Measurements from ENCODE around the gene PALM3.

The PALM3 gene

GRCh38 chr19:14059652-14060155, 2.2 kb downstream of the PALM3 start:
- Histone ChIP-seq H3K27me3 (ENCODE audit: control insufficient read depth in 2 of 2, insufficient read depth in 2 of 2, low read length in 2 of 2) (peaks cover 3 to 4% of the 10 kb centered on the region in 2 donors), H3K27ac (ENCODE audit: low read depth in 2 of 2, low read length in 2 of 2) (no peak overlapping the region), H3K36me3 (ENCODE audit: control insufficient read depth in 2 of 2, insufficient read depth in 2 of 2, low read length in 2 of 2) (no peaks in the 10 kb centered on the region), H3K4me1 (ENCODE audit: control insufficient read depth in 2 of 2, insufficient read depth in 2 of 2, low read length in 2 of 2) (peaks cover 3 to 4% of the 10 kb centered on the region in 2 donors), H3K9me3 (ENCODE audit: control insufficient read depth in 2 of 2, low read length in 2 of 2) (no peaks in the 10 kb centered on the region), H3K9ac (ENCODE audit: low read depth in 1 of 2, low read length in 2 of 2) (no peak overlapping the region), H3K4me3 (ENCODE audit: low read length in 2 of 2) (no peak overlapping the region)

- Histone ChIP-seq H3K4me3 (ENCODE audit: low read length in 2 of 2) (no peak overlapping the region), H3K4me1 (ENCODE audit: control insufficient read depth in 2 of 2, insufficient read depth in 2 of 2, low read length in 2 of 2) (peaks cover 3 to 4% of the 10 kb centered on the region in 2 donors), H3K27me3 (ENCODE audit: control insufficient read depth in 2 of 2, insufficient read depth in 2 of 2, low read length in 2 of 2) (peaks cover 3 to 4% of the 10 kb centered on the region in 2 donors), H3K9ac (ENCODE audit: low read depth in 1 of 2, low read length in 2 of 2) (no peak overlapping the region), H3K27ac (ENCODE audit: low read depth in 2 of 2, low read length in 2 of 2) (no peak overlapping the region), H3K9me3 (ENCODE audit: control insufficient read depth in 2 of 2, low read length in 2 of 2) (no peaks in the 10 kb centered on the region), H3K36me3 (ENCODE audit: control insufficient read depth in 2 of 2, insufficient read depth in 2 of 2, low read length in 2 of 2) (no peaks in the 10 kb centered on the region)
Measured at GRCh38 chr19:14059093-14059480, 2.8 kb downstream of the PALM3 start.

- Histone ChIP-seq H3K4me3 (ENCODE audit: low read length in 2 of 2) (no peak overlapping the region), H3K9ac (ENCODE audit: low read depth in 1 of 2, low read length in 2 of 2) (no peak overlapping the region), H3K27me3 (ENCODE audit: control insufficient read depth in 2 of 2, insufficient read depth in 2 of 2, low read length in 2 of 2) (peaks cover 3 to 4% of the 10 kb centered on the region in 2 donors)
Measured at GRCh38 chr19:14058182-14059092, 3.4 kb downstream of the PALM3 start.

GRCh38 chr19:14056741-14057356, 5.0 kb downstream of the PALM3 start:
- no peak overlapping the region for H3K27ac ChIP-seq (ENCODE audit: low read depth in 2 of 2, low read length in 2 of 2)
- no peaks in the 10 kb centered on the region for H3K9me3 ChIP-seq (ENCODE audit: control insufficient read depth in 2 of 2, low read length in 2 of 2)
- H3K9ac ChIP-seq (ENCODE audit: low read depth in 1 of 2, low read length in 2 of 2), result no peak overlapping the region
- peaks cover 3 to 4% of the 10 kb centered on the region in 2 donors for H3K27me3 ChIP-seq (ENCODE audit: control insufficient read depth in 2 of 2, insufficient read depth in 2 of 2, low read length in 2 of 2)
- H3K4me3 ChIP-seq (ENCODE audit: low read length in 2 of 2), result no peak overlapping the region
- peaks cover 3 to 4% of the 10 kb centered on the region in 2 donors for H3K4me1 ChIP-seq (ENCODE audit: control insufficient read depth in 2 of 2, insufficient read depth in 2 of 2, low read length in 2 of 2)
- no peaks in the 10 kb centered on the region for H3K36me3 ChIP-seq (ENCODE audit: control insufficient read depth in 2 of 2, insufficient read depth in 2 of 2, low read length in 2 of 2)

More at GRCh38 chr19:14058182-14059092, 3.4 kb downstream of the PALM3 start:
- H3K9me3 ChIP-seq (ENCODE audit: control insufficient read depth in 2 of 2, low read length in 2 of 2), result no peaks in the 10 kb centered on the region
- H3K36me3 ChIP-seq (ENCODE audit: control insufficient read depth in 2 of 2, insufficient read depth in 2 of 2, low read length in 2 of 2), result no peaks in the 10 kb centered on the region
- H3K27ac ChIP-seq (ENCODE audit: low read depth in 2 of 2, low read length in 2 of 2), result no peak overlapping the region
- H3K4me1 ChIP-seq (ENCODE audit: control insufficient read depth in 2 of 2, insufficient read depth in 2 of 2, low read length in 2 of 2), result peaks cover 3 to 4% of the 10 kb centered on the region in 2 donors

- H3K9ac ChIP-seq (ENCODE audit: low read depth in 1 of 2, low read length in 2 of 2), result no peak overlapping the region
- H3K9me3 ChIP-seq (ENCODE audit: control insufficient read depth in 2 of 2, low read length in 2 of 2), result no peaks in the 10 kb centered on the region
- peaks cover 0 to 4% of the 10 kb centered on the region in 2 donors for H3K4me1 ChIP-seq (ENCODE audit: control insufficient read depth in 2 of 2, insufficient read depth in 2 of 2, low read length in 2 of 2)
- H3K27ac ChIP-seq (ENCODE audit: low read depth in 2 of 2, low read length in 2 of 2), result no peak overlapping the region
- no peaks in the 10 kb centered on the region for H3K36me3 ChIP-seq (ENCODE audit: control insufficient read depth in 2 of 2, insufficient read depth in 2 of 2, low read length in 2 of 2)
- peaks cover 3 to 4% of the 10 kb centered on the region in 2 donors for H3K27me3 ChIP-seq (ENCODE audit: control insufficient read depth in 2 of 2, insufficient read depth in 2 of 2, low read length in 2 of 2)
- H3K4me3 ChIP-seq (ENCODE audit: low read length in 2 of 2), result no peak overlapping the region
Measured at GRCh38 chr19:14056069-14056666, 5.7 kb downstream of the PALM3 start.

GRCh38 chr19:14055396-14055795, 6.5 kb downstream of the PALM3 start:
- H3K9ac ChIP-seq (ENCODE audit: low read depth in 1 of 2, low read length in 2 of 2), result no peak overlapping the region
- H3K9me3 ChIP-seq (ENCODE audit: control insufficient read depth in 2 of 2, low read length in 2 of 2), result no peaks in the 10 kb centered on the region
- H3K4me3 ChIP-seq (ENCODE audit: low read length in 2 of 2), result no peak overlapping the region
- peaks cover 0 to 2% of the 10 kb centered on the region in 2 donors for H3K36me3 ChIP-seq (ENCODE audit: control insufficient read depth in 2 of 2, insufficient read depth in 2 of 2, low read length in 2 of 2)
- peaks cover 0 to 4% of the 10 kb centered on the region in 2 donors for H3K4me1 ChIP-seq (ENCODE audit: control insufficient read depth in 2 of 2, insufficient read depth in 2 of 2, low read length in 2 of 2)
- H3K27me3 ChIP-seq (ENCODE audit: control insufficient read depth in 2 of 2, insufficient read depth in 2 of 2, low read length in 2 of 2), result peaks cover 3 to 4% of the 10 kb centered on the region in 2 donors
- H3K27ac ChIP-seq (ENCODE audit: low read depth in 2 of 2, low read length in 2 of 2), result no peak overlapping the region

GRCh38 chr19:14054721-14055120, 7.2 kb downstream of the PALM3 start:
- H3K9me3 ChIP-seq (ENCODE audit: control insufficient read depth in 2 of 2, low read length in 2 of 2), result no peaks in the 10 kb centered on the region
- no peak overlapping the region for H3K27ac ChIP-seq (ENCODE audit: low read depth in 2 of 2, low read length in 2 of 2)
- peaks cover 3 to 4% of the 10 kb centered on the region in 2 donors for H3K27me3 ChIP-seq (ENCODE audit: control insufficient read depth in 2 of 2, insufficient read depth in 2 of 2, low read length in 2 of 2)
- no peak overlapping the region for H3K4me3 ChIP-seq (ENCODE audit: low read length in 2 of 2)
- H3K9ac ChIP-seq (ENCODE audit: low read depth in 1 of 2, low read length in 2 of 2), result no peak overlapping the region
- peaks cover 0 to 4% of the 10 kb centered on the region in 2 donors for H3K4me1 ChIP-seq (ENCODE audit: control insufficient read depth in 2 of 2, insufficient read depth in 2 of 2, low read length in 2 of 2)
- H3K36me3 ChIP-seq (ENCODE audit: control insufficient read depth in 2 of 2, insufficient read depth in 2 of 2, low read length in 2 of 2), result peaks cover 0 to 2% of the 10 kb centered on the region in 2 donors

- Histone ChIP-seq H3K27ac (ENCODE audit: low read depth in 2 of 2, low read length in 2 of 2) (no peak overlapping the region), H3K27me3 (ENCODE audit: control insufficient read depth in 2 of 2, insufficient read depth in 2 of 2, low read length in 2 of 2) (peaks cover 3 to 4% of the 10 kb centered on the region in 2 donors), H3K4me3 (ENCODE audit: low read length in 2 of 2) (no peak overlapping the region), H3K4me1 (ENCODE audit: control insufficient read depth in 2 of 2, insufficient read depth in 2 of 2, low read length in 2 of 2) (peaks cover 0 to 4% of the 10 kb centered on the region in 2 donors), H3K9ac (ENCODE audit: low read depth in 1 of 2, low read length in 2 of 2) (no peak overlapping the region), H3K9me3 (ENCODE audit: control insufficient read depth in 2 of 2, low read length in 2 of 2) (no peaks in the 10 kb centered on the region), H3K36me3 (ENCODE audit: control insufficient read depth in 2 of 2, insufficient read depth in 2 of 2, low read length in 2 of 2) (peaks cover 0 to 2% of the 10 kb centered on the region in 2 donors)
Measured at GRCh38 chr19:14054099-14054498, 7.8 kb downstream of the PALM3 start.

- H3K9ac ChIP-seq (ENCODE audit: low read depth in 1 of 2, low read length in 2 of 2), result no peak overlapping the region
- H3K4me3 ChIP-seq (ENCODE audit: low read length in 2 of 2), result no peak overlapping the region
- H3K27me3 ChIP-seq (ENCODE audit: control insufficient read depth in 2 of 2, insufficient read depth in 2 of 2, low read length in 2 of 2), result peaks cover 1 to 3% of the 10 kb centered on the region in 2 donors
- no peak overlapping the region for H3K27ac ChIP-seq (ENCODE audit: low read depth in 2 of 2, low read length in 2 of 2)
- peaks cover 0 to 2% of the 10 kb centered on the region in 2 donors for H3K36me3 ChIP-seq (ENCODE audit: control insufficient read depth in 2 of 2, insufficient read depth in 2 of 2, low read length in 2 of 2)
- peaks cover 0 to 4% of the 10 kb centered on the region in 2 donors for H3K4me1 ChIP-seq (ENCODE audit: control insufficient read depth in 2 of 2, insufficient read depth in 2 of 2, low read length in 2 of 2)
- H3K9me3 ChIP-seq (ENCODE audit: control insufficient read depth in 2 of 2, low read length in 2 of 2), result no peaks in the 10 kb centered on the region
Measured at GRCh38 chr19:14053500-14053899, 8.4 kb downstream of the PALM3 start.

Data from mucosa of rectum (tissue), 2 donors.